ENCODE measurements around the gene CACNG1.

Gene CACNG1

DNA sequence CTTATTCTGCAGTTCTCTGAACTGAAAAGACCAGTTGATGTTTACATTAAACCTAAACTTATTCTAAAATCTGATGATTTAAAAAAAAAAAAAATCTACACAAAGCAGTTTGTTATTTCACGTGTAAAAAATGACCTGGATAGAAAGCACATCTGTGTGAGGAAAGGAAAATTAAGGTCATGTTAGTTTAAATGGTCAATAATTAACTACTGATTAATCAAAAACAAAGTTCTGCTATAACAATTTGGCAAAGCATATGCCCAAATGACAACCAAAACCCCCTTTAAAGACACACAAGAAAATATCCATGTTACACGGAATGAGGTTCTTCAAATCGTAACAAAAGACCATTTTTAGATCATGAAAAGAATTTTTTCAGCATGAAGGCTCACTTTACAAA, 30.4 kb downstream of the CACNG1 start:
- Histone ChIP-seq H3K4me2 (ENCODE audit: low read depth, low read length) (no peak overlapping the region), H3K9me2 (replicated peaks; ENCODE audit: insufficient read depth, low read length) (no peaks in the 10 kb centered on the region), H3K36me3 (replicated peaks; ENCODE audit: insufficient read depth, low read length) (0 out of 2 replicates have a peak, but pooled peaks cover 2% of the 10 kb centered on the region), H2AFZ (ENCODE audit: low read length) (no peak overlapping the region), H3K4me3 (ENCODE audit: low read length) (no peak overlapping the region), H3F3A (ENCODE audit: insufficient read depth, low read length) (no peaks in the 10 kb centered on the region), H3K79me2 (ENCODE audit: low read length) (no peaks in the 10 kb centered on the region), H3K9me3 (replicated peaks; ENCODE audit: insufficient read depth, low read length) (no peaks in the 10 kb centered on the region), H4K20me1 (ENCODE audit: insufficient read depth, low read length) (0 out of 2 replicates have a peak, but pooled peaks cover under 1% of the 10 kb centered on the region), H3K4me1 (ENCODE audit: low read length) (no peaks in the 10 kb centered on the region), H3K27ac (ENCODE audit: low read length) (no peak overlapping the region), H3K9ac (ENCODE audit: low read length) (no peak overlapping the region), H3K27me3 (replicated peaks; ENCODE audit: insufficient read depth, low read length) (no peaks in the 10 kb centered on the region)
- DNase-seq, result no peak
- TF ChIP-seq EZH2phosphoT487 (IDR thresholded peaks at IDR 0.05; ENCODE audit: low read length) (no peak), EZH2 (optimal IDR thresholded peaks at IDR 0.05; ENCODE audit: low read depth, low read length) (no peak)
- TF ChIP-seq, protein P1, sequence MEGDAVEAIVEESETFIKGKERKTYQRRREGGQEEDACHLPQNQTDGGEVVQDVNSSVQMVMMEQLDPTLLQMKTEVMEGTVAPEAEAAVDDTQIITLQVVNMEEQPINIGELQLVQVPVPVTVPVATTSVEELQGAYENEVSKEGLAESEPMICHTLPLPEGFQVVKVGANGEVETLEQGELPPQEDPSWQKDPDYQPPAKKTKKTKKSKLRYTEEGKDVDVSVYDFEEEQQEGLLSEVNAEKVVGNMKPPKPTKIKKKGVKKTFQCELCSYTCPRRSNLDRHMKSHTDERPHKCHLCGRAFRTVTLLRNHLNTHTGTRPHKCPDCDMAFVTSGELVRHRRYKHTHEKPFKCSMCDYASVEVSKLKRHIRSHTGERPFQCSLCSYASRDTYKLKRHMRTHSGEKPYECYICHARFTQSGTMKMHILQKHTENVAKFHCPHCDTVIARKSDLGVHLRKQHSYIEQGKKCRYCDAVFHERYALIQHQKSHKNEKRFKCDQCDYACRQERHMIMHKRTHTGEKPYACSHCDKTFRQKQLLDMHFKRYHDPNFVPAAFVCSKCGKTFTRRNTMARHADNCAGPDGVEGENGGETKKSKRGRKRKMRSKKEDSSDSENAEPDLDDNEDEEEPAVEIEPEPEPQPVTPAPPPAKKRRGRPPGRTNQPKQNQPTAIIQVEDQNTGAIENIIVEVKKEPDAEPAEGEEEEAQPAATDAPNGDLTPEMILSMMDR (IDR thresholded peaks at IDR 0.05; ENCODE audit: low read length), result no peak

DNA sequence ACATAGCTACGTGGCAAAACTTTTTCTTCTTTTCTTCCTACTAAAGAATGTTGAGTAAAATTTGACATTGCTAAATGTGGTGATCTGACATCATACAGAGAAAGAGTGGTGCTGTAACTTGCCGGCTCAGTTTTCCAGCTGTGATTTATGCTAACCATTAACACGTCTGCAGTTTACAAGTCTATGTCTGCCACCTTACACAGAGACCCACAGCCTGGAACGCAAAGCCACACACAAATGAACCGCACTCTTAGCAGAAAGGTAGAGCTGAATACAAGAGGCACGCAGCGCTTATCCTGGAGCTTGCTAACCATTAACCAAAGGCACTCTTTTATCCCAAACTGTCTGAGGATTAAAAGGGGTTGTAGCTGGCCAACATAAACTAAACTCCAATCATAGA, 31.9 kb downstream of the CACNG1 start:
- TF ChIP-seq, protein P1 (IDR thresholded peaks at IDR 0.05; ENCODE audit: low read length), result no peak
- TF ChIP-seq EZH2phosphoT487 (IDR thresholded peaks at IDR 0.05; ENCODE audit: low read length), result no peak
- TF ChIP-seq EZH2 (optimal IDR thresholded peaks at IDR 0.05; ENCODE audit: low read depth, low read length), result no peak
- H3K27ac ChIP-seq (ENCODE audit: low read length), result no peak overlapping the region
- 0 out of 2 replicates have a peak, but pooled peaks cover 5% of the 10 kb centered on the region for H3K79me2 ChIP-seq (ENCODE audit: low read length)
- peaks cover 9% of the 10 kb centered on the region; the same call in 1 of the 2 replicates for H4K20me1 ChIP-seq (ENCODE audit: insufficient read depth, low read length)
- H3K4me2 ChIP-seq (ENCODE audit: low read depth, low read length), result no peak overlapping the region
- no peaks in the 10 kb centered on the region for H3K9me3 ChIP-seq (replicated peaks; ENCODE audit: insufficient read depth, low read length)
- 0 out of 2 replicates have a peak, but pooled peaks cover 2% of the 10 kb centered on the region for H3K36me3 ChIP-seq (replicated peaks; ENCODE audit: insufficient read depth, low read length)
- peaks cover 10% of the 10 kb centered on the region for H3K4me1 ChIP-seq (ENCODE audit: low read length)
- H3K27me3 ChIP-seq (replicated peaks; ENCODE audit: insufficient read depth, low read length), result no peaks in the 10 kb centered on the region
- no peak overlapping the region for H2AFZ ChIP-seq (ENCODE audit: low read length)
- H3K9ac ChIP-seq (ENCODE audit: low read length), result no peak overlapping the region
- no peak overlapping the region for H3K4me3 ChIP-seq (ENCODE audit: low read length)
- DNase-seq, result no peak
- no peaks in the 10 kb centered on the region for H3F3A ChIP-seq (ENCODE audit: insufficient read depth, low read length)
- no peaks in the 10 kb centered on the region for H3K9me2 ChIP-seq (replicated peaks; ENCODE audit: insufficient read depth, low read length)

DNA sequence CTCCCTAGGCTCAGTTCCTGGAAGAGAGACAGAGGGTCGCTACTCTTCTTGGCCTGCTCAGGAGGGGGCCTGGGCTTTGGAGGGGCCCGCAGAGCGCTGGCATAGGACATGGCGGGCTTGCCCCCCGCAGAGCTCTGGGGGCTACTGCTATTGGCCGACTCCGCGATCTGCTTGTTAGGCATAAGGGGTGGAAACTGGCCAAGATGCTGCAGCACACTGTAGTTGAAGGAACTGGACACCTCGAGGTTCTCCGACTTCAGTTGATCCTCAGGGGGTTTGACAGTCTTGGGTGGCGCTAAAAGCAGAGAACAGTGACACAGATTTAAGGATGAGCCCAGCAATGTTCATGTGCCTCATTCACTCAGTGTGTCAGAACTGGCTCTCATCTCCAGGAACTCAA, 33.9 kb downstream of the CACNG1 start:
- no peak for DNase-seq
- Histone ChIP-seq H4K20me1 (ENCODE audit: insufficient read depth, low read length) (peaks cover 9% of the 10 kb centered on the region; the same call in 1 of the 2 replicates), H3K36me3 (replicated peaks; ENCODE audit: insufficient read depth, low read length) (0 out of 2 replicates have a peak, but pooled peaks cover 2% of the 10 kb centered on the region), H3K4me1 (ENCODE audit: low read length) (peaks cover 19% of the 10 kb centered on the region), H3K9me3 (replicated peaks; ENCODE audit: insufficient read depth, low read length) (no peaks in the 10 kb centered on the region), H3K79me2 (ENCODE audit: low read length) (peaks cover 11% of the 10 kb centered on the region; the same call in 1 of the 2 replicates), H3K27me3 (replicated peaks; ENCODE audit: insufficient read depth, low read length) (no peaks in the 10 kb centered on the region), H3K9me2 (replicated peaks; ENCODE audit: insufficient read depth, low read length) (no peaks in the 10 kb centered on the region), H3K9ac (ENCODE audit: low read length) (no peak overlapping the region), H2AFZ (ENCODE audit: low read length) (no peak overlapping the region), H3K27ac (ENCODE audit: low read length) (no peak overlapping the region), H3K4me2 (ENCODE audit: low read depth, low read length) (no peak overlapping the region), H3K4me3 (ENCODE audit: low read length) (no peak overlapping the region), H3F3A (ENCODE audit: insufficient read depth, low read length) (peaks cover 5% of the 10 kb centered on the region; the same call in 1 of the 2 replicates)
- TF ChIP-seq EZH2 (optimal IDR thresholded peaks at IDR 0.05; ENCODE audit: low read depth, low read length) (no peak), EZH2phosphoT487 (IDR thresholded peaks at IDR 0.05; ENCODE audit: low read length) (no peak)
- TF ChIP-seq, protein P1 (IDR thresholded peaks at IDR 0.05; ENCODE audit: low read length), result no peak

Measured in MM.1S (cell line).